HL-60/S4 treated with retinoic acid at 250 ng/mL for 4 days and 3 days (cell line): ENCODE results near the gene ZNF710.
"Not testable (repeated sequence)": the region's sequence is repeated elsewhere in the genome, so short reads cannot be mapped to it uniquely, and the experiment has no call there.

ENCODE experiments used
- in situ Hi-C: fragments of 300-500 bp; cut with MboI; formaldehyde crosslinking; loops from 2 replicates; pipeline ENCODE4 v1.7.0; 2022; ENCODE audit warnings: low sequenced_read_pairs

Gene ZNF710, protein sequence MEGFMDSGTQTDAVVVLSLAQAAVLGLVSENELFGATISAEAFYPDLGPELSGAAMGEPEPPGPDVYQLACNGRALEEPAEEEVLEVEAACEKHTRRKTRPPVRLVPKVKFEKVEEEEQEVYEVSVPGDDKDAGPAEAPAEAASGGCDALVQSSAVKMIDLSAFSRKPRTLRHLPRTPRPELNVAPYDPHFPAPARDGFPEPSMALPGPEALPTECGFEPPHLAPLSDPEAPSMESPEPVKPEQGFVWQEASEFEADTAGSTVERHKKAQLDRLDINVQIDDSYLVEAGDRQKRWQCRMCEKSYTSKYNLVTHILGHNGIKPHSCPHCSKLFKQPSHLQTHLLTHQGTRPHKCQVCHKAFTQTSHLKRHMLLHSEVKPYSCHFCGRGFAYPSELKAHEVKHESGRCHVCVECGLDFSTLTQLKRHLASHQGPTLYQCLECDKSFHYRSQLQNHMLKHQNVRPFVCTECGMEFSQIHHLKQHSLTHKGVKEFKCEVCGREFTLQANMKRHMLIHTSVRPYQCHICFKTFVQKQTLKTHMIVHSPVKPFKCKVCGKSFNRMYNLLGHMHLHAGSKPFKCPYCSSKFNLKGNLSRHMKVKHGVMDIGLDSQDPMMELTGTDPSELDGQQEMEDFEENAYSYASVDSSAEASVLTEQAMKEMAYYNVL

DNA sequence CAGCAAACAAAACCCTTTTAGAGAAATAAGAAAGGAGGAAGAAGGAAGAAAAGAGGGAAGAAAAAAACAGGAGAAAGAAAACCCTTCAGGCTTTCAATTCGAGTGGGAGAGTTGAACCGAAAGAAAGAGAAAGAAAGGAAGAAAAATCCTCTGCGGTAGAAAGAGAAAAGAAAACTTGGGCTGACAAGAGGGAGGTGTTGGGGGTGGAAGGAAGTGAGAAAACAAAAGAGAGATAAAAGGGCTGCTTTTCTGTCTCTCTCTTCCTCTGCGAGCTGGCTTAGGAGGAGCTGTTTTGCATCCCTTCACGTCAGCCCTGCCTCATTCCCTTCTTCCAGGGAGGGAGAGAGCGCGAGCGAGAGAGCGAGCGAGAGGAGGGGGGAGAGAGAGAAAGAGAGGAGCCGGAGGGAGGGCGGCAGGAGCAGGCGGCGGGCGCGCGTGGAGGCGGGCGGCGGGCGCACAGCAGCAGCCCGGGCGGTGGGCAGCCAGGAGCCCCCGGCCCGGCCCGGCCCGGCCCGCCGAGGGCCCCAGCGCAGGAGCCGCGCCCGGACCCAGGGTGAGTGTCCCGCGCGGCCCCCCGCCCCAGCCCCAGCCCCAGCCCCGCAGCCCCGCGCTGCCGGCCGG, at the start of gene ZNF710:
Gene ZNF710, plus strand, starts transcription at position 263 of the 621 bp plus-strand sequence. CDS start 65,814 bp downstream, outside the sequence.
- in situ Hi-C loops = no loop called here

DNA sequence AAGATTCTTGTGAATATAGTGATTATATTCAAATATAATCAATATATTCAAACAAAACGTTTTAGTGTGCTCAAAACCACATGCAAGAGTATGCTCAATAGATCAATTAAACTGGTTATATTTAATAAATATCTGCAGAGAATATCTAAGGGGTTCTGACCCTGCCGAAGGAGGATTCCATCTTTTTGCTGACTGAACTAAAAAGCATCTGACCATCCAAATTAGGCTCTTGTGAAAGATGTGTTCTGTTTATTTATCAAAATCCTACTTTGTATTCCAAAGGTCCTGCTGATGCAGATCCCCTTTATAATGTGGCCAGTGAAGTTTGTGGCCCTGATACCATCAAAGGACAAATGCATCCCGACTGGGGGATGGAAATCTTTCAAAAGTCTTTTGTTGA, 46.6 kb upstream of the ZNF710 start:
- in situ Hi-C loops = no loop called here

DNA sequence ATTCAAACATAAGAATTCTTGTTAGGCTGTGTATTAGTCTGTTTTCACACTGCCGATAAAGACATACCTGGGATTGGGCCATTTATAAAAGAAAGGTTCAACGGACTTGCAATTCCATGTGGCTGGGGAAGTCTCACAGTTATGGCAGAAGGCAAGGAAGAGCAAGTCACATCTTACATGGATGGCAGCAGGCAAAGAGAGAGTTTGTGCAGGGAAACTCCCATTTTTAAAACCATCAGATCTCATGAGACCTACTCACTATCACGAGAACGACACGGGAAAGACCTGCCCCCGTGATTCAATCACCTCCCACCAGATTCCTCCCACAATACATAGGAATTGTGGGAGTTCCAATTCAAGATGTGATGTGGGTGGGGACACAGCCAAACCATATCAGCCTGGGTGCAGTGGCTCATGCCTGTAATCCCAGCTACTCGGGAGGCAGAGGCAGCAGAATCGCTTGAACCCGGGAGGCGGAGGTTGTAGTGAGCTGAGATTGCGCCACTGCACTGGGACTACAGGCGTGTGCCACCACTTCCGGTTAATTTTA, 45.6 kb upstream of the ZNF710 start:
- in situ Hi-C loops = not testable (repeated sequence)

DNA sequence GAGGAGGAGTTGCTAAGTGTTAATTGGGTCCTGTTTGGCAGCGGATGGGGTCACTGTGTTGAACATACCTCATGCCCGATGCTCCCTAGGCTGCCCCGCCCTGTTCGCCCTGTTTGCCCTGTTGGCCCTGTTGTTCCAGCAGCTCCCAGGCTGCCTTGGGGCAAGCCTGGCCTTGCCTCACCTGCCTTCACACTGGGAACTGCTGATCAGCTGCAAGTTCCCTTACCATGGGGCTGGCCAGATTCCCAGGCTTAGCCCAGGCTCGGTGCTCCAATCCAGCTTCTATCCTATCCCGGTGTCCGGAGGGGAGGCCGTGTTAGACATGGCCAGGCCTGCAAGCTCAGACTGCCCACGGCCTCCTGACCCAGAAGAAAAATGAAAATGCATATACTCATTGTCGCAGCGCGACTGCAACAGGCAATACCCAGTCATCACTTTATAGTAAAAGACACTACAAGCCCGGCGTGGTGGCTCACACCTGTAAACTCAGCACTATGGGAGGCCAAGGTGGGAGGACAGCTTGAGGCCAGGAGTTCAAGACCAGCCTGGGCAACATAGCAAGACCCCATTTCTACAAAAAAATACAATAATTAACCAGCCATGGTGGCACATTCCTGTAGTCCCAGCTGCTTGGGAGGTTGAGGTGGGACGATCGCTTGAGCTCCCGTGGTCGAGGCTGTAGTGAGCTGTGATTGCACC, 42.9 kb upstream of the ZNF710 start:
- in situ Hi-C loops = no loop called here

DNA sequence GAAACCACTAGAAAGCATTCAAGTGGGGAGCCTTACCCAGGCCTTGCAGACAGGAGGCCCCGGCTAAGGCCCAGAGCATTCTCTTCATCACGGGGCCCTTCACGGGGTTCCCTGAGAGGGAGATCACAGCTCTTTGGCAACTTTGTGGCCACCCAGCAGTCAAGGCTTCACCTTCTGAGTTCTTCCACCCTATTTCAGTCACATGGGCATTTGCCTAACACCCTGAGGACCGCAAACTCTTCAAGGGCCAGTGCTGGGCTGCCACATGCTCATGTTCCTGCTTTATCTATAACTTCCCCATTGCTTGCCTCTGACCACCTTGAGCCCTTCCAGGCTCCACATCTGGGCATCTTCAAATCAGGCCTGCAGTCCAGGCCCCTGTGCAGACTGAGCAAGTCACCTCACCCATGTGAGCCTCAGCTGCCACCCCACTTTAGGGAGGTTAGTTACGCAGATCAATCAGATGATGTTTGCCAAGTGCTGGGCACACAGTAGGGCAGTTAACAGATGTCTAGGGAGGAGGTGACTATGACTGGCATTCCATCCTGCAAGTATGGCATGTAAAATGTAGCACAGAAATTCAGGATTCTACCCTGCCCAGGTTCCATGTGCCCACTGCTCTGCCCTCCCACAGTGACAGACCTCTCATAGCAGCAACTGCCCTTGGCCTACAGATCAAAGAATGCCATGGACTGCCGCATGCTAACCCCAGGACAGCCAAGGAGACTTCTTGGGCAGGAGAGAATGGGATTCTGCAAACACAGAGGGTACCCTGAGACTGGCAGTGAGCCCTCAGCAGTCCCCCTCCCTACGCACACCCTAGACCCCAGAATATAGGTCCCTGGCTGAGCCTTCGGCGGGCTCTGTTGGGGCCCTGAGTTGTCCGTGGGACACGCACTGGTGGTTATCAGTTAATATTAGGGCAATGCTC, 37.6 kb upstream of the ZNF710 start:
- in situ Hi-C loops = no loop called here

DNA sequence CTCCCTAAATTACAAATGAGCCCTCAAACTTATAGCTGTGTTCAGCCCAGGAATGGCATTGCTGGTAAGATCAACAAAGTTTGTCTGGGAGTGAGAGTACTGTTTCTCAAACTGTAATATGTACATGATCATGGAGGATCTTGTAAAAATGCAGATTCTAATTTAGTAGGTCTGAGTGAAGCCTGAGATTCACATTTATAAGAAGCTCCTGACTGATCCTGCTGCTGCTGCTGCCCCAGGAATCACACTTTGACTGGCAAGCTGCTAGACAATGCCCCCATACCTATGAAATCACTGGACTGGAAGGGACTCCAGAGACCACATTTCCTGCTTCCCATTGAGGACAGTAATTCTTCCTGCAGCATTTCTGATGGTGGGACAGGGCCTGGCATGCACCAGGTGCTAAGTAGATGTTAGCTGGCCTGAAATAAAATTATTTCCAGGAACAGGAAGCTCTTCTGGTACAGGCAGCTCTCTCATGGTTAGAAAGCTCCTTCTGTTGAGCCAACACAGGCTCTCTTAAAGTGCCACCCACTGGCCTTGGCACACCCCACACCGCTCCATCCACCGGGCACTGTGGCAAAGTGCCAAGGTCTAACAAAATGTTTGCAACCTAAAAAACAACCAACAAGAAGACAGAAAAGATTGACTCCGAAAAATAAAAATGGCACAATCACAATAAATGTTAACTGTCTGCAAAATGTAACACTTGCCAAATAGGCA, 36.7 kb upstream of the ZNF710 start:
- in situ Hi-C loops = no loop called here

DNA sequence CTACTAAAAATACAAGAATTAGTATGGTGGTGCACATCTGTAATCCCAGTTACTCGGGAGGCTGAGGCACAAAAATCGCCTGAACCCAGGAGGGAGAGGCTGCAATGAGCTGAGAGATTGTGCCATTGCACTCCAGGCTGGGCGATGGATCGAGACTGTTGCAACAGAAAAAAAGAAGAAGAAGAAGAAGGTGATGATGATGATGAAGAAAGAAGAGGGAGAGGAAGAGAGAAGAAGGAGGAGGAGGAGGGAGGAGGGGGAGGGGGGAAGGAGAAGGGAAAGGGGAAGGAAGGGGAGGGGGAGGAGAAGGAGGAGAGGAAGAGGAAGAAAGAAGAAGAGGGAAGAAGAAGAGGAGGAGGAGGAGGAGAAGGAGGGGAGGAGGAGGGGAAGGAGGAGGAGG, 33.2 kb upstream of the ZNF710 start:
- in situ Hi-C loops = no loop called here

DNA sequence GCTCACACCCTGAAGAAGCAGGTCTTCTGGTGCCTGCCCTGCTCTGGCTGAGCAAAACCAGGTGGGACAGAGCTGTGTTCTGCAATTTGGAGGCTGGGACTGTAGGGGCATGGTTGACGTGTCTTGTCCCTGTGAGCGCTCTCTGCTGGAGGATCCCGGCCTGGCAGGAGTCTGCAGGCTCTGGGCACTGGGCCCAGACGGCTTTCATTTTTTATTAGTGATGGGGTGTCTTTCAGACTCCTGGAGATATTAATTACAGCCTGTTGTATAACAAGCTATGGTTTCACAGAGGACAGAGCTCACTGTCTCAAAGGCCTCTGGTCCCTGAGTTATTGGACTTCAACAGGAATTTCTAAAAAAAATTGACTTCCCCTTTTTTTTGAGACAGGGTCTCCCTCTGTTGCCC, 29.5 kb upstream of the ZNF710 start:
- in situ Hi-C loops = no loop called here

DNA sequence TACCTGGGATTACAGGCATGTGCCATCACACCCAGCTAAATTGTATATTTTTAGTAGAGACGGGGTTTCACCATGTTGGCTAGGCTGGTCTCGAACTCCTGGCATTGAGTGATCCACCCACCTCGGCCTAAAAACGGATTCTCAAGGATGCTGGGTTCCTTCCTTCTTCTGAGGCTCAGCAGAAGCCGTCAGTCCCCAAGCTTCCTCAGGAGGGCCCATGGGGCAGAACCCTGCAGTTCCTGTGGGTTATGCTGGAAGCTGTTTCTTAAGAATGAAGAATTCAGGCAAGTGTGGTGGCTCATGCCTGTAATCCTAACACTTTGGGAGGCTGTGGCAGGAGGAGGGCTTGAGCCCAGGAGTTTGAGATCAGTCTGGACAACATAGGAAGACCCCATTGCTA, 29.0 kb upstream of the ZNF710 start:
- in situ Hi-C loops = no loop called here

DNA sequence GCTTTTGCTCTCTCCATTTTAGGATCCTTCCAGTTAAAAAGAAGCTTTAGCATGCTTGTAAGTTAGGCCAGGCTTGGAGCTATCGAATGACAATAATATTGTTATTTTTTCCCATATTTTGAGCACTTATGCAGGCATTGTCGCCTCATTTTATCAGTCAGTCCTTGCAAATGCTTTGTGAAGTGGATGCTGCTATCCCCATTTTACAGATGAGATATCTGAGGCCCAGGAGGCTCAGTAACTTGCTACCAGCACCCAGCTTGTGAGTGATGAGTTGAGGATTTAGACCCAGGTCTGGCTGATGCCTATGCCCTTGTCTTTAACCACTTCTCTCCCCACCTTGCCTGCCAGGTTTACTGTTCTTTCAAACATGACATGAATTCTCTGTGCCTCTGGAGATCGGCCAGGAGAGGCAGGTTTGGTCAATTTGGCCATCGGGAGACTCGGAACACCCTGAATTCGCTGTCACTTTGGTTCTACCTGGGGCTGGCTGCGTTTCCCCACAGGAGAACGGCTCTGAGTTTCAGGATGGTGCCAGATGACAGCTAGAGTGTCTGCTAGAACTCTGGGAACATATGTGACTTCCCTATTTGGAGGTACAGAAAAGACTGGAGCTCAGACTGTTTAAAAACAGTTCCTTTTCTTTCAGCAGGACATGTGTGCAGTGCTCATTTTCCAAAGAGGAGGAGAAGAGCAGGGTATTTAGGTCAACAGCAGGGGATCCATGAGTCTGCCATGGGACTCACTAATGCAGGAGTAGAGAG, 25.5 kb upstream of the ZNF710 start:
- in situ Hi-C loops = no loop called here

DNA sequence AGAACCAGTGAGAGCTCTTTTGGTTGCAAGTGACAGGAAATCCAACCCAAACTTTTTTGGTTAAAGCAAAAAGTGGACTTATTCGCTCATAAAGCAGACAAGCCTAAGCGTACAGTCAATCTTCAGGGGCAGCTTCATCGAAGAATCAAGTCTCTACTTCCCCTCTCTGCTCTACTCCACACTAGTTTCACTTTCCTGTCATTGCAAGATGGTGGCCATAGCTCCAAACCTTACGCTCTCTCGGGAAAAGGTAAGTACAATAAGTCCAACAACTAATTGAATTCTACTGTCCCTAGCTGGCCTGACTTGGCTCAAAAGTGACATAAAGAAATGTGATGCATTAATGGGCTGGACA, 24.9 kb upstream of the ZNF710 start:
- in situ Hi-C loops = no loop called here

DNA sequence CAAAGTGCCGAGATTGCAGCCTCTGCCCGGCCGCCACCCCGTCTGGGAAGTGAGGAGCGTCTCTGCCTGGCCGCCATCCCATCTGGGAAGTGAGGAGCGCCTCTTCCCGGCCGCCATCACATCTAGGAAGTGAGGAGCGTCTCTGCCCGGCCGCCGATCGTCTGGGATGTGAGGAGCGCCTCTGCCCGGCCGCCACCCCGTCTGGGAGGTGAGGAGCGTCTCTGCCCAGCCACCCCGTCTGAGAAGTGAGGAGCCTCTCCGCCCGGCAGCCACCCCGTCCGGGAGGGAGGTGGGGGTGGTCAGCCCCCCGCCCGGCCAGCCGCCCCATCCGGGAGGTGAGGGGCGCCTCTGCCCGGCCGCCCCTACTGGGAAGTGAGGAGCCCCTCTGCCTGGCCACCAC, 23.3 kb upstream of the ZNF710 start:
- in situ Hi-C loops = not testable (repeated sequence)

DNA sequence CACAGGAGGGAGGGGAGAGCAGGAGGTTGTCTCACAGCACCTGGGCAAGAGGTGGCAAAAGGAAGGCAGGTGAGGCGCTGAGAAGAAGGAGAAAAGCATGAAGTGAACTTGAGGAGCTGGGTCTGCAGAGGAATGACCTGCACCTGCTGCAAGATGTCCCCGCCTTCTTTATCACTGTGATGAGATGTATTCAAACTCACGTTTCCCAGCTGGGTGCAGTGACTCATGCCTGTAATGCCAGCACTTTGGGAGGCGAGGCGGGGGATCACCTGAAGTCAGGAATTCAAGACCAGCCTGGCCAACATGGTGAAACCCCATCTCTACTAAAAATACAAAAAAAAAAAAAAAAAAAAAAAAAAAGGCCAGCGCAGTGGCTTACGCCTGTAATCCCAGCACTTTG, 22.2 kb upstream of the ZNF710 start:
- in situ Hi-C loops = no loop called here

DNA sequence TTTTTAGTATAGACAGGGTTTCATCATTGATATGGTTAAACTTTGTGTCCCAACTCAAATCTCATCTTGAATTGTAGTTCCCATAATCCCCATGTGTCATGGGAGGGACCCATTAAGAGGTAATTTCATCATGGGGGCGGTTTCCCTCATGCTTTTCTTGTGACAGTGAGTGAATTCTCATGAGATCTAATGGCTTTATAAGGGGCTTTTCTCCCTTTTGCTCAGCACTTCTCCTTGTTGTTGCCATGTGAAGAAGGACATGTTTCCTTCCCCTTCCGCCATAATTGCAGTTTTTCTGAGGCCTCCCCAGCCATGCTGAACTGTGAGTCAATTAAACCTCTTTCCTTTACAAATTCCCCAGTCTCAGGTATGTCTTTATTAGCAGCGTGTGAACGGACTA, 20.2 kb upstream of the ZNF710 start:
- in situ Hi-C loops = no loop called here

DNA sequence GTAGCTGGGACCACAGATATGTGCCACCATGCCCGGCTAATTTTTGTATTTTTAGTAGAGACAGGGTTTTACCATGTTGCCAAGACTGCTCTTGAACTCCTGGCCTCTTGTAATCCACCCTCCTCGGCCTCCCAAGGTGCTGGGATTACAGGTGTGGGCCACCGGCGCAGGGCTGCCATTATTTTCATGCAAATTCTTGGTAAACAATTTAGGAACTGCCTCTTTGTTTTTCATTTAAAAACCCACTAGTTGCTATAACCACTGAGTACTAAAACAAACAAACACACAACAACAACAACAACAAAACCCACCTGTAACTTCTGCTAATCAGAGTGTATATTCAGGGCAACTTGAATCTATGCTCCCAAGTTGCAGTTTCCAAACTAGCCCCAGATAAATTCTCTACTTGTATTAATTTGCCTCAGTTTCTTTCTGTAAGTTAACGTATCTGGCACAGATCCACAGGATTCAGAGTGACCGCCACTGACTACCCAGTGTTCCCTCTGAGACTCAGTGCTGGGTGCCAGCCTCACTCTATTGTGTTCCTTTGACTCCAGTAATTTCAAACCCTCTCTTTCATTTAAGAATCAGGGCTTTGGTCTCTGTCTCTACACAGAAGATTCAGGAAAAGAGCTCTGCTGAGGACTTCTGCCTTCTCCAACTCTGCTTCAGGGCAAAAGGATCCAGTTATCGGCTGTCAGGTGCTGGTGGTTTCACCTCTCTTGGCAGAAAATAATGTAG, 18.6 kb upstream of the ZNF710 start:
- in situ Hi-C loops = no loop called here

DNA sequence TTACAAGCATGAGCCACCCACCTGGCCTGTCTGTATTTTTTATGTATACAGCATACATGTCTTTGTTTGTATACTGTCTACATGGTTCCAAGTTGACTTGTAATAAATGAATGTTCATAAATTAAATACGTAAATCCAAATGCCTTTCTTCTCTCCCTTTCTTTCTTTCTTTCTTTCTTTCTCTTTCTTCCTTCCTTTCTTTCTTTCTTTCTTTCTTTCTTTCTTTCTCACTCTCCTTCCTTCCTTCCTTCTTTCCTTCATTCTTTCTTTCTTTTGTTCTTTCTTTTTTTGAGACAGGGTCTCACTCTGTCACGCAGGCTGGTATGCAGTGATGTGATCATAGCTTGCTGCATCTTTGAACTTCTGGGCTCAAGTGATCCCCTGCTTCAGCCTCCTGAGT, 17.1 kb upstream of the ZNF710 start:
- in situ Hi-C loops = no loop called here

DNA sequence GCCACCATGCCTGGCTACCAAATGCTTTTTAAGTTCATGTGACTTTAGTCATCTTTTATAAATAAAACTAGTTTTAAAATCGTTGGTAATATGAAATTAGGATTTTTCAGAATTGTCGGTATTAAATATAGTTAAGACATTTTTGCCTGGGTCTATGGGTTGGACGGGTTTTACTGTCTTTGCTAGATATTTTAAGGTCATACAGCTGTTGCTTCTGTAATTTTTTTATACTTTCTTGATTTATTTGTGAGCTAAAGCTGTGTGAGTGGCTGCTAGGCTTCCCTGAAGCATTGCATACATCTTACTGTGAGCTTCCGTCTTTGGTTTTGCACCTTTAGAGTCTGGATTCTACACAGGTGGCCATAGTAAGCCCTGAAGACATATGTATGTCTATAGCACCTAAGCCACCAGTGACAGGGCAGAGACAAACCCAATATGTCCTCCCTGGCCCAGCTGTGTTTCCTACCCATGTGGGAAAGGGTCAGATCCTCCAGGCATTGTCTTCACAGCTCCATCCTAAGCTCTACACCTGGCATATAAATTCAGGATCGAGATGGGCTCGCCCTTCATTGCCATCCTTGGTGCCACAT, 16.6 kb upstream of the ZNF710 start:
- in situ Hi-C loops = no loop called here

DNA sequence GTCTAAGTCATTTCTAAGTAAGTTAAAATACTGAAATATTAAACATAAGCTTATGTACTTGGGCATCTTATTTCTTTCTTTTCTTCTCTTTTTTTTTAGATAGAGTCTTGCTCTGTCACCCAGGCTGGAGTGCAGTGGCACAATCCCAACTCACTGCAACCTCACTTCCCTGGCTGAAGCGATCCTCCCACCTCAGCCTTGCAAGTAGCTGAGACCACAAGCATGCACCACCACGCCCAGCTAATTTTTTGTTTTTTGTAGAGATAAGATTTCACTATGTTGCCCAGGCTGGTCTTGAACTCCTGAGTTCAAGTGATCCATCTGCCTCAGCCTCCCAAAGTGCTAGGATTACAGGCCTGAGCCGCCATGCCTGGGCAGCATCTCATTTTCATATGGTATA, 16.0 kb upstream of the ZNF710 start:
- in situ Hi-C loops = no loop called here
